K562 (cell line): ENCODE measurements around the gene CLTA. TPM values are rescaled to one million over a fixed set of nuclear protein-coding genes. Genes with fewer than 3 reads are reported as not detected.

Source experiments
- ATAC-seq: fragments of 200-7000 bp; cut with Tn5 transposase; 3 replicates; pipeline ENCODE4 v1.9.1; 2020; ENCODE audit warnings: moderate library complexity
- BruUV-seq: library from RNA; stranded (reverse); fragments of 400-500 nt; replicated peaks from 2 replicates; lab custom pipeline; 2021; lab: Mats Ljungman, UMichigan
- CTCF ChIA-PET: fragments of 300-600 bp; formaldehyde crosslinking; extraction: SDS; loops from one replicate; lab custom pipeline; 2021; ENCODE audit warnings: low intra/inter-chr PET ratio; lab: Yijun Ruan, JAX
- POLR2A ChIA-PET: fragments of 300-600, 350-650 bp; sonication (Branson Sonifier 250); formaldehyde crosslinking; extraction: SDS; loops from one replicate; lab custom pipeline; 2021; ENCODE audit warnings: antibody characterized with exemption, inconsistent platforms; lab: Yijun Ruan, JAX
- DNase-seq, 4 experiments: peaks; one replicate each; pipeline versions ENCODE4 v3.0.0 to v3.0.0-alpha.2; 2011 to 2018; ENCODE audit warnings: low spot score in 3 of 4, mixed read lengths in 3 of 4; ENCODE audit errors: extremely low read depth in 1 of 4
- FAIRE-seq: peaks from 2 replicates; lab custom pipeline; 2011; peaks lifted over from hg19 to GRCh38; lab: Jason Lieb, UNC
- H2AFZ ChIP-seq: 2 replicates; pipeline ENCODE4 v1.6.0; 2011; ENCODE audit warnings: low read depth, low read length, control low read depth, inconsistent platforms
- H3K27ac ChIP-seq: fragments of 200-600 bp; 3 replicates; pipeline ENCODE4 v1.8.0; 2011; ENCODE audit warnings: low read depth, mild to moderate bottlenecking, control low read depth, inconsistent platforms, low read length, moderate library complexity, mixed read lengths; ENCODE audit errors: extremely low read depth
- H3K27me3 ChIP-seq, 2 experiments: fragments of 300-600 bp in 1 of 2; 2 replicates in 1 of 2; 3 replicates in 1 of 2; pipeline versions ENCODE4 v1.6.0 to v1.8.0; 2011; ENCODE audit warnings: inconsistent platforms in 2 of 2, low read length in 2 of 2, mild to moderate bottlenecking in 1 of 2, mixed read lengths in 1 of 2, moderate library complexity in 1 of 2; ENCODE audit not compliant: control insufficient read depth in 2 of 2, insufficient read depth in 2 of 2
- H3K36me3 ChIP-seq: fragments of 300-600 bp; 3 replicates; pipeline ENCODE4 v1.8.0; 2011; ENCODE audit warnings: mild to moderate bottlenecking, low read length, inconsistent platforms; ENCODE audit not compliant: control insufficient read depth, insufficient read depth
- H3K4me1 ChIP-seq, 2 experiments: fragments of 200-600 bp in 1 of 2; replicated peaks in 1 of 2; 2 replicates in 1 of 2; 3 replicates in 1 of 2; pipeline versions ENCODE4 v1.5.1 to v1.8.0; 2011; ENCODE audit warnings: inconsistent platforms in 2 of 2, low read length in 2 of 2, mild to moderate bottlenecking in 1 of 2, mixed read lengths in 1 of 2, moderate library complexity in 1 of 2; ENCODE audit not compliant: control insufficient read depth in 2 of 2, insufficient read depth in 2 of 2
- H3K4me2 ChIP-seq: 2 replicates; pipeline ENCODE4 v1.6.1; 2011; ENCODE audit warnings: low read length, control low read depth, inconsistent platforms, mixed read lengths; ENCODE audit not compliant: insufficient read depth
- H3K4me3 ChIP-seq: fragments of 200-600 bp; sonication (generic), shearing (Covaris generic); 2 replicates; pipeline ENCODE4 v1.5.1; 2016; ENCODE audit warnings: control low read depth, inconsistent platforms
- H3K79me2 ChIP-seq: fragments of 200-600 bp; 3 replicates; pipeline ENCODE4 v1.8.0; 2011; ENCODE audit warnings: low read length, inconsistent platforms; ENCODE audit not compliant: control insufficient read depth, insufficient read depth
- H3K9ac ChIP-seq, 2 experiments: 2 replicates each; pipeline versions ENCODE4 v1.6.0 to v1.6.1; 2011; ENCODE audit warnings: low read depth in 2 of 2, low read length in 2 of 2, control low read depth in 1 of 2, inconsistent platforms in 1 of 2, mild to moderate bottlenecking in 1 of 2, mixed read lengths in 1 of 2; ENCODE audit not compliant: insufficient read depth in 1 of 2
- H3K9me1 ChIP-seq: one replicate; pipeline ENCODE4 v1.6.0; 2011; ENCODE audit warnings: inconsistent platforms, mild to moderate bottlenecking, low read length, moderate library complexity; ENCODE audit not compliant: control insufficient read depth, insufficient read depth
- H3K9me3 ChIP-seq: replicated peaks from 2 replicates; pipeline ENCODE4 v1.5.1; 2011; ENCODE audit warnings: low read depth, low read length, inconsistent platforms; ENCODE audit not compliant: control insufficient read depth, insufficient read depth
- H4K20me1 ChIP-seq: replicated peaks from 2 replicates; pipeline ENCODE4 v1.6.1; 2011; ENCODE audit warnings: low read length, inconsistent platforms, mixed read lengths; ENCODE audit not compliant: control insufficient read depth, insufficient read depth
- CREB3L1 ChIP-seq: fragments of 450-650 bp; IDR thresholded peaks from 2 replicates; pipeline ENCODE4 v1.6.1; 2014; ENCODE audit warnings: low read depth, mild to moderate bottlenecking, moderate library complexity, borderline replicate concordance
- DPF2 ChIP-seq: fragments of 450-650 bp; IDR thresholded peaks from 2 replicates; pipeline ENCODE4 v1.6.1; 2016
- ELK3 ChIP-seq: fragments of 450-650 bp; formaldehyde crosslinking; IDR thresholded peaks from 2 replicates; pipeline ENCODE4 v1.4.0; 2020; ENCODE audit warnings: mild to moderate bottlenecking
- HMG20B ChIP-seq: fragments of 250-450 bp; sonication (Bioruptor Pico); IDR thresholded peaks from 2 replicates; pipeline ENCODE4 v1.5.0; 2021; ENCODE audit warnings: mild to moderate bottlenecking
- HMGN3 ChIP-seq: IDR thresholded peaks from 2 replicates; pipeline ENCODE4 v1.6.1; 2011; ENCODE audit warnings: borderline replicate concordance, low read depth, mild to moderate bottlenecking, mixed read lengths, low read length; ENCODE audit not compliant: insufficient read length; ENCODE audit errors: extremely low read depth
- HNRNPL ChIP-seq: fragments of 200-400 bp; formaldehyde crosslinking; IDR thresholded peaks from 2 replicates; pipeline ENCODE4 v1.6.1; 2017; ENCODE audit warnings: low read depth, mild to moderate bottlenecking, low read length
- IRF1 ChIP-seq: sonication (generic); formaldehyde crosslinking; IDR thresholded peaks from 2 replicates; pipeline ENCODE4 v1.8.0; 2022; ENCODE audit warnings: missing genetic modification reagents, mild to moderate bottlenecking, borderline replicate concordance
- KAT8 ChIP-seq: fragments of 450-650 bp; IDR thresholded peaks from 2 replicates; pipeline ENCODE4 v1.6.1; 2016; ENCODE audit warnings: low read depth, mild to moderate bottlenecking
- KLF10 ChIP-seq: fragments of 250-450 bp; sonication (Bioruptor Pico); IDR thresholded peaks from 2 replicates; pipeline ENCODE4 v1.6.1; 2021; ENCODE audit warnings: matching md5 sums
- NELFE ChIP-seq: IDR thresholded peaks from 2 replicates; pipeline ENCODE4 v1.6.1; 2011; ENCODE audit warnings: mild to moderate bottlenecking; ENCODE audit not compliant: insufficient read depth, insufficient read length
- NR2F6 ChIP-seq: fragments of 450-650 bp; formaldehyde crosslinking; IDR thresholded peaks from 2 replicates; pipeline ENCODE4 v1.4.0; 2020; ENCODE audit warnings: mild to moderate bottlenecking
- RAD21 ChIP-seq, 2 experiments: fragments of 250-450 bp in 1 of 2; fragments of 450-650 bp in 1 of 2; sonication (Bioruptor Pico) in 1 of 2; formaldehyde crosslinking in 1 of 2; IDR thresholded peaks in 1 of 2; conservative IDR thresholded peaks in 1 of 2; 2 replicates each; pipeline versions ENCODE4 v1.4.0 to v1.8.0; 2020 to 2022; ENCODE audit warnings: mild to moderate bottlenecking in 2 of 2, moderate library complexity in 1 of 2
- RBBP5 ChIP-seq: fragments of 200-600 bp; sonication (generic); IDR thresholded peaks from 2 replicates; pipeline ENCODE4 v1.6.1; 2012; ENCODE audit warnings: borderline replicate concordance, mild to moderate bottlenecking, low read length, control low read depth, inconsistent platforms; ENCODE audit not compliant: insufficient read depth, poor library complexity, severe bottlenecking
- SMC3 ChIP-seq: conservative IDR thresholded peaks from 2 replicates; pipeline ENCODE4 v1.6.1; 2011; ENCODE audit warnings: low read depth, low read length, improper control_type of control experiment; ENCODE audit not compliant: insufficient read depth
- TBP ChIP-seq: optimal IDR thresholded peaks from 2 replicates; pipeline ENCODE3; 2011; ENCODE audit warnings: low read depth, low read length, improper control_type of control experiment
- TFAM ChIP-seq: fragments of 250-450 bp; sonication (Bioruptor Pico); conservative IDR thresholded peaks from 2 replicates; pipeline ENCODE4 v1.5.0; 2021; ENCODE audit warnings: mild to moderate bottlenecking, moderate library complexity
- TGIF2 ChIP-seq: sonication (generic); formaldehyde crosslinking; IDR thresholded peaks from 2 replicates; pipeline ENCODE4 v1.8.1; 2022; ENCODE audit warnings: mild to moderate bottlenecking, missing genetic modification reagents, moderate library complexity
- U2AF2 ChIP-seq: fragments of 200-400 bp; formaldehyde crosslinking; optimal IDR thresholded peaks from 2 replicates; pipeline ENCODE3; 2017; ENCODE audit warnings: low read depth, mild to moderate bottlenecking, low read length
- ZBTB2 ChIP-seq: fragments of 450-650 bp; IDR thresholded peaks from 2 replicates; pipeline ENCODE4 v1.6.1; 2016; ENCODE audit warnings: antibody characterized with exemption
- WGBS: fragments of 100-300 bp; shearing (Covaris generic); methylation state at CpG from one replicate; pipeline ENCODE4 v1.1.6; 2016; ENCODE audit warnings: low coverage, mixed read lengths; ENCODE audit not compliant: insufficient coverage; ENCODE audit errors: missing lambda C conversion rate; 5-methylcytosine and 5-hydroxymethylcytosine counted together
- in situ Hi-C: fragments of 300-500 bp; cut with MboI; formaldehyde crosslinking; loops from 4 replicates; pipeline ENCODE4 v1.15.0; 2018; ENCODE audit warnings: inconsistent platforms, mixed read lengths
- intact Hi-C: fragments of 100-400 bp; cut with micrococcal nuclease; formaldehyde crosslinking; loops from 2 replicates; pipeline ENCODE4 v1.14.2; 2022
- polyA plus RNA-seq, 8 experiments: library from polyadenylated mRNA; depleted of rRNA in 4 of 8; stranded (reverse) in 5 of 8; unstranded in 3 of 8; fragments of >200 nt; fragmentation: Nextera tagmentation in 2 of 8; fragmentation: Illumina TruSeq in 1 of 8; extraction: Ambion mirVana in 2 of 8; extraction: Trizol in 1 of 8; gene quantifications; 2 replicates each; pipeline versions ENCODE4 v1.2.1 to v1.2.3, GENCODE V29; 2011 to 2014; ENCODE audit warnings: inconsistent platforms in 1 of 8, missing spikeins in 1 of 8
- total RNA-seq, 7 experiments: library from RNA; depleted of rRNA in 6 of 7; stranded (reverse); fragments of >200 nt in 6 of 7; fragmentation: Illumina TruSeq in 2 of 7; extraction: Trizol in 2 of 7; gene quantifications; 2 replicates each; pipeline versions ENCODE4 v1.2.1 to v1.2.3, GENCODE V29; 2011 to 2021; ENCODE audit warnings: low replicate concordance in 1 of 7

Gene CLTA
- total and polyA plus RNA-seq, 9 of the 15 experiments (the other 6 are each of a cell fraction or from before 2014, with no cell fraction given) = 37.8 to 219 (median 144) TPM

GRCh38 chr9:36210722-36211121, 20.0 kb downstream of the CLTA start:
- Histone ChIP-seq H4K20me1 (peaks cover 6% of the 10 kb centered on the region; the same call in 1 of the 2 replicates), H3K9me3 (no peaks in the 10 kb centered on the region), H3K79me2 (peaks cover 31% of the 10 kb centered on the region), H2AFZ (no peak overlapping the region), H3K36me3 (peaks cover 93% of the 10 kb centered on the region), H3K4me2 (no peak overlapping the region), H3K4me1 (peaks cover 7 to 28% of the 10 kb centered on the region in 2 experiments; a peak in 4 of 5 replicates), H3K9me1 (no peaks in the 10 kb centered on the region), H3K4me3 (no peak overlapping the region), H3K27me3 (no peaks in the 10 kb centered on the region), H3K27ac (no peak overlapping the region), H3K9ac (no peak overlapping the region)
- ChIA-PET CTCF (no interaction called here), POLR2A (no interaction called here)
- in situ Hi-C loops (no loop called here), intact Hi-C loops (no loop called here)
- 98% methylated on average over 8 of the region's 8 CpGs for whole genome bisulfite sequencing
- DNase-seq (no peak), FAIRE-seq (no peak), ATAC-seq (no peak)
- no TSS peak for BruUV-seq
- TF ChIP-seq NR2F6 = no peak
- TF ChIP-seq NELFE = no peak
- TF ChIP-seq HMG20B (CRISPR knock-in tag) = no peak
- TF ChIP-seq U2AF2 = no peak
- TF ChIP-seq TFAM = no peak
- no peak for TF ChIP-seq TGIF2 (CRISPR knock-in tag)
- no peak for TF ChIP-seq RAD21 (CRISPR knock-in tag; conservative IDR thresholded peaks at IDR 0.05 in 1 of 2, IDR thresholded peaks at IDR 0.05 in 1 of 2)
- TF ChIP-seq ELK3 (CRISPR knock-in tag) = no peak
- no peak for TF ChIP-seq KLF10 (CRISPR knock-in tag)
- TF ChIP-seq HNRNPL = no peak
- no peak for TF ChIP-seq DPF2
- TF ChIP-seq SMC3 = no peak
- no peak for TF ChIP-seq CREB3L1
- TF ChIP-seq ZBTB2 = no peak
- no peak for TF ChIP-seq RBBP5
- no peak for TF ChIP-seq HMGN3
- no peak for TF ChIP-seq TBP
- TF ChIP-seq IRF1 (CRISPR knock-in tag) = no peak
- TF ChIP-seq KAT8 = no peak
